PC-9 (cell line): Measurements from ENCODE around the gene CRY2. TPM values are rescaled to one million over a fixed set of nuclear protein-coding genes. Genes with fewer than 3 reads are reported as not detected.

Experiments
- BruUV-seq: library from RNA; stranded (reverse); fragments of 400-500 nt; replicated peaks from 2 replicates; lab custom pipeline; 2021; lab: Mats Ljungman, UMichigan
- CTCF ChIA-PET: fragments of 300-600 bp; sonication (Branson Sonifier 250); formaldehyde crosslinking; loops from one replicate; lab custom pipeline; 2022; ENCODE audit warnings: antibody characterized with exemption; lab: Charles Lee
- POLR2A ChIA-PET: fragments of 300-600 bp; sonication (Branson Sonifier 250); formaldehyde crosslinking; loops from one replicate; lab custom pipeline; 2022; ENCODE audit warnings: antibody characterized with exemption; ENCODE audit not compliant: unreplicated experiment; lab: Charles Lee
- DNase-seq, 2 experiments: peaks; one replicate each; pipeline versions ENCODE4 v3.0.0 to v3.0.0-alpha.2; 2015 to 2022; ENCODE audit warnings: mixed read lengths in 1 of 2
- H2AFZ ChIP-seq: fragments of 200-600 bp; sonication (generic); 2 replicates; pipeline ENCODE4 v1.8.1; 2017; ENCODE audit warnings: antibody characterized with exemption
- H3F3A ChIP-seq: fragments of 200-600 bp; sonication (generic); 2 replicates; pipeline ENCODE4 v1.8.1; 2017; ENCODE audit warnings: antibody characterized with exemption, mild to moderate bottlenecking, low read depth; ENCODE audit not compliant: insufficient read depth
- H3K27ac ChIP-seq: fragments of 200-600 bp; sonication (generic); 2 replicates; pipeline ENCODE4 v1.6.1; 2016; ENCODE audit warnings: mixed run types
- H3K27me3 ChIP-seq: fragments of 200-600 bp; sonication (generic); 2 replicates; pipeline ENCODE4 v1.6.1; 2016; ENCODE audit warnings: low read depth, mixed run types; ENCODE audit not compliant: insufficient read depth
- H3K36me3 ChIP-seq: fragments of 200-600 bp; sonication (generic); 2 replicates; pipeline ENCODE4 v1.6.1; 2016; ENCODE audit warnings: low read depth, mixed run types
- H3K4me1 ChIP-seq: fragments of 200-600 bp; sonication (generic); replicated peaks from 2 replicates; pipeline ENCODE4 v1.6.1; 2016; ENCODE audit warnings: mixed run types; ENCODE audit not compliant: insufficient read depth
- H3K4me2 ChIP-seq: fragments of 200-600 bp; sonication (generic); 2 replicates; pipeline ENCODE4 v1.6.1; 2017; ENCODE audit warnings: mixed run types
- H3K4me3 ChIP-seq: fragments of 200-600 bp; sonication (generic); 2 replicates; pipeline ENCODE4 v1.6.1; 2016; ENCODE audit warnings: mixed run types
- H3K79me2 ChIP-seq: fragments of 200-600 bp; sonication (generic); 2 replicates; pipeline ENCODE4 v1.6.1; 2017; ENCODE audit warnings: low read depth, mixed run types
- H3K9me2 ChIP-seq: fragments of 200-600 bp; sonication (generic); 2 replicates; pipeline ENCODE4 v1.8.1; 2017; ENCODE audit warnings: mild to moderate bottlenecking; ENCODE audit not compliant: insufficient read depth
- H3K9me3 ChIP-seq: fragments of 200-600 bp; sonication (generic); 2 replicates; pipeline ENCODE4 v1.8.1; 2016; ENCODE audit warnings: low read depth; ENCODE audit not compliant: insufficient read depth
- H4K20me1 ChIP-seq: fragments of 200-600 bp; sonication (generic); 2 replicates; pipeline ENCODE4 v1.8.1; 2017; ENCODE audit not compliant: insufficient read depth
- EZH2 ChIP-seq: fragments of 200-600 bp; sonication (generic); IDR thresholded peaks from 2 replicates; pipeline ENCODE4 v1.8.0; 2017; ENCODE audit warnings: antibody characterized with exemption, low read depth
- intact Hi-C: fragments of 100-400 bp; cut with micrococcal nuclease; formaldehyde crosslinking; loops from one replicate; pipeline ENCODE4 v1.10.0; 2022; ENCODE audit not compliant: unreplicated experiment
- total RNA-seq: library from RNA; stranded (reverse); gene quantifications from 2 replicates; pipeline ENCODE4 v1.2.3, GENCODE V29; 2021
- TF ChIP-seq, protein P1 (sequence below): fragments of 200-600 bp; sonication (generic); conservative IDR thresholded peaks from 2 replicates; pipeline ENCODE4 v1.6.1; 2017; ENCODE audit warnings: mixed run types, antibody characterized with exemption, mild to moderate bottlenecking, moderate library complexity

Gene CRY2
- total RNA-seq, 1 experiment from 2014 or later = 17.5 TPM

- BruUV-seq = no TSS peak
- Histone ChIP-seq H3K27ac (no peak overlapping the region), H3K4me1 (no peaks in the 10 kb centered on the region), H3K9me3 (no peaks in the 10 kb centered on the region), H3K4me2 (no peak overlapping the region), H3K9me2 (no peaks in the 10 kb centered on the region), H4K20me1 (no peaks in the 10 kb centered on the region), H3F3A (no peaks in the 10 kb centered on the region), H2AFZ (no peak overlapping the region), H3K4me3 (no peak overlapping the region), H3K27me3 (no peaks in the 10 kb centered on the region), H3K79me2 (no peaks in the 10 kb centered on the region), H3K36me3 (0 out of 2 replicates have a peak, but pooled peaks cover 7% of the 10 kb centered on the region)
- intact Hi-C loops = no loop called here
- no peak for DNase-seq
- no peak for TF ChIP-seq EZH2
- TF ChIP-seq, protein P1, sequence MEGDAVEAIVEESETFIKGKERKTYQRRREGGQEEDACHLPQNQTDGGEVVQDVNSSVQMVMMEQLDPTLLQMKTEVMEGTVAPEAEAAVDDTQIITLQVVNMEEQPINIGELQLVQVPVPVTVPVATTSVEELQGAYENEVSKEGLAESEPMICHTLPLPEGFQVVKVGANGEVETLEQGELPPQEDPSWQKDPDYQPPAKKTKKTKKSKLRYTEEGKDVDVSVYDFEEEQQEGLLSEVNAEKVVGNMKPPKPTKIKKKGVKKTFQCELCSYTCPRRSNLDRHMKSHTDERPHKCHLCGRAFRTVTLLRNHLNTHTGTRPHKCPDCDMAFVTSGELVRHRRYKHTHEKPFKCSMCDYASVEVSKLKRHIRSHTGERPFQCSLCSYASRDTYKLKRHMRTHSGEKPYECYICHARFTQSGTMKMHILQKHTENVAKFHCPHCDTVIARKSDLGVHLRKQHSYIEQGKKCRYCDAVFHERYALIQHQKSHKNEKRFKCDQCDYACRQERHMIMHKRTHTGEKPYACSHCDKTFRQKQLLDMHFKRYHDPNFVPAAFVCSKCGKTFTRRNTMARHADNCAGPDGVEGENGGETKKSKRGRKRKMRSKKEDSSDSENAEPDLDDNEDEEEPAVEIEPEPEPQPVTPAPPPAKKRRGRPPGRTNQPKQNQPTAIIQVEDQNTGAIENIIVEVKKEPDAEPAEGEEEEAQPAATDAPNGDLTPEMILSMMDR = no peak
- ChIA-PET POLR2A (no interaction called here), CTCF (no interaction called here)
Observed at GRCh38 chr11:45864041-45864440, 16.8 kb downstream of the CRY2 start.

DNA sequence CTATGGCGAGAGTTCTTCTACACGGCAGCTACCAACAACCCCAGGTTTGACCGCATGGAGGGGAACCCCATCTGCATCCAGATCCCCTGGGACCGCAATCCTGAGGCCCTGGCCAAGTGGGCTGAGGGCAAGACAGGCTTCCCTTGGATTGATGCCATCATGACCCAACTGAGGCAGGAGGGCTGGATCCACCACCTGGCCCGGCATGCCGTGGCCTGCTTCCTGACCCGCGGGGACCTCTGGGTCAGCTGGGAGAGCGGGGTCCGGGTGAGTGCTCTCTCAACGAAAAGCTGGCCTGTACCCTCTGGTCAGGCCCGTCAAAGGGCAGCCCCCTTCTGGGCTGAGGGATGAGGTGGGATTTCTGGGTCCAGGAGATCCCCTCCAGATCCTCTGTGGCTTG lies 22.3 kb downstream of the CRY2 start:
- Histone ChIP-seq H3K4me2 (no peak overlapping the region), H3K9me3 (no peaks in the 10 kb centered on the region), H3K4me3 (no peak overlapping the region), H3K27me3 (no peaks in the 10 kb centered on the region), H3K4me1 (no peaks in the 10 kb centered on the region), H4K20me1 (no peaks in the 10 kb centered on the region), H2AFZ (no peak overlapping the region), H3K36me3 (0 out of 2 replicates have a peak, but pooled peaks cover 7% of the 10 kb centered on the region), H3K9me2 (no peaks in the 10 kb centered on the region), H3F3A (no peaks in the 10 kb centered on the region; the same call in 1 of the 2 replicates), H3K79me2 (no peaks in the 10 kb centered on the region), H3K27ac (no peak overlapping the region)
- intact Hi-C loops = no loop called here
- no TSS peak for BruUV-seq
- TF ChIP-seq, protein P1 = no peak
- TF ChIP-seq EZH2 = no peak
- CTCF ChIA-PET = no interaction called here
- POLR2A ChIA-PET = no interaction called here
- DNase-seq = no peak

GRCh38 chr11:45870706-45871105 lies 23.4 kb downstream of the CRY2 start:
- no peak overlapping the region for H2AFZ ChIP-seq
- intact Hi-C loops = no loop called here
- H3K9me3 ChIP-seq = no peaks in the 10 kb centered on the region
- no peak for DNase-seq
- no peak overlapping the region for H3K4me3 ChIP-seq
- no peaks in the 10 kb centered on the region for H3K9me2 ChIP-seq
- H3K4me1 ChIP-seq = no peaks in the 10 kb centered on the region
- TF ChIP-seq, protein P1 = no peak
- no peak for TF ChIP-seq EZH2
- H4K20me1 ChIP-seq = no peaks in the 10 kb centered on the region
- H3K27me3 ChIP-seq = no peaks in the 10 kb centered on the region
- no peaks in the 10 kb centered on the region for H3K79me2 ChIP-seq
- 0 out of 2 replicates have a peak, but pooled peaks cover 7% of the 10 kb centered on the region for H3K36me3 ChIP-seq
- BruUV-seq = no TSS peak
- ChIA-PET CTCF (no interaction called here), POLR2A (no interaction called here)
- no peaks in the 10 kb centered on the region; the same call in 1 of the 2 replicates for H3F3A ChIP-seq
- no peak overlapping the region for H3K27ac ChIP-seq
- no peak overlapping the region for H3K4me2 ChIP-seq
